HG03520 (cell line): ENCODE data around the gene NDE1.
A peak's percentile ranks its signal among the peaks of the same experiment; 100 is the strongest.
"Not testable (repeated sequence)": the region's sequence is repeated elsewhere in the genome, so short reads cannot be mapped to it uniquely, and the experiment has no call there.

ENCODE experiments used
- ATAC-seq: cut with Tn5 transposase; IDR thresholded peaks from one replicate; pipeline ENCODE4 v1.9.1; 2021; ENCODE audit warnings: mild to moderate bottlenecking, moderate library complexity; ENCODE audit not compliant: unreplicated experiment

Gene NDE1

GRCh38 chr16:15650019-15650697 lies at the start of gene NDE1:
Gene NDE1 (plus strand): TSS chr16:15650245. CDS start chr16:15664779, 14,534 bp downstream.
- ATAC-seq: peak; percentile 77

GRCh38 chr16:15601212-15601879 lies 48.7 kb upstream of the NDE1 start:
- no peak for ATAC-seq

GRCh38 chr16:15602285-15603044 lies 47.6 kb upstream of the NDE1 start:
- ATAC-seq: no peak

- ATAC-seq: no peak
Observed at GRCh38 chr16:15604460-15605440, 45.3 kb upstream of the NDE1 start.

- no peak for ATAC-seq
Observed at GRCh38 chr16:15605839-15606517, 44.1 kb upstream of the NDE1 start.

- ATAC-seq: no peak
Observed at GRCh38 chr16:15606518-15607220, 43.4 kb upstream of the NDE1 start.

- ATAC-seq: not testable (repeated sequence)
Observed at GRCh38 chr16:15607221-15607699, 42.8 kb upstream of the NDE1 start.

- ATAC-seq: no peak
Observed at GRCh38 chr16:15607700-15608396, 42.2 kb upstream of the NDE1 start.

- no peak for ATAC-seq
Observed at GRCh38 chr16:15608398-15609285, 41.4 kb upstream of the NDE1 start.

- no peak for ATAC-seq
Observed at GRCh38 chr16:15609286-15609649, 40.8 kb upstream of the NDE1 start.

- no peak for ATAC-seq
Observed at GRCh38 chr16:15610369-15610871, 39.6 kb upstream of the NDE1 start.

GRCh38 chr16:15611610-15612009 lies 38.4 kb upstream of the NDE1 start:
- no peak for ATAC-seq

GRCh38 chr16:15613676-15614075 lies 36.4 kb upstream of the NDE1 start:
- ATAC-seq: no peak

- ATAC-seq: no peak
Observed at GRCh38 chr16:15616012-15616411, 34.0 kb upstream of the NDE1 start.

GRCh38 chr16:15616475-15617165 lies 33.4 kb upstream of the NDE1 start:
- ATAC-seq: no peak

- ATAC-seq: no peak
Observed at GRCh38 chr16:15617901-15618300, 32.1 kb upstream of the NDE1 start.

GRCh38 chr16:15618392-15618791 lies 31.7 kb upstream of the NDE1 start:
- ATAC-seq: no peak
